GM21528 (cell line): Measurements from ENCODE around the gene SETD1A.
A peak's percentile ranks its signal among the peaks of the same experiment; 100 is the strongest.

Experiments
- ATAC-seq: cut with Tn5 transposase; IDR thresholded peaks from one replicate; pipeline ENCODE4 v1.9.1; 2021; ENCODE audit warnings: mild to moderate bottlenecking, moderate library complexity; ENCODE audit not compliant: unreplicated experiment, low FRiP score

Gene SETD1A

GRCh38 chr16:30957456-30958174 is at the start of gene SETD1A:
Gene SETD1A, plus strand, starts transcription at chr16:30957754. Its CDS starts 978 bp downstream, at chr16:30958732.
- peak; percentile 68 for ATAC-seq

- ATAC-seq = no peak
These were observed 47.0 kb upstream of the SETD1A start for GRCh38 chr16:30910427-30911029.

- no peak for ATAC-seq
These were observed 44.7 kb upstream of the SETD1A start for GRCh38 chr16:30912794-30913412.

- ATAC-seq = no peak
These were observed 42.7 kb upstream of the SETD1A start for GRCh38 chr16:30914830-30915229.

DNA sequence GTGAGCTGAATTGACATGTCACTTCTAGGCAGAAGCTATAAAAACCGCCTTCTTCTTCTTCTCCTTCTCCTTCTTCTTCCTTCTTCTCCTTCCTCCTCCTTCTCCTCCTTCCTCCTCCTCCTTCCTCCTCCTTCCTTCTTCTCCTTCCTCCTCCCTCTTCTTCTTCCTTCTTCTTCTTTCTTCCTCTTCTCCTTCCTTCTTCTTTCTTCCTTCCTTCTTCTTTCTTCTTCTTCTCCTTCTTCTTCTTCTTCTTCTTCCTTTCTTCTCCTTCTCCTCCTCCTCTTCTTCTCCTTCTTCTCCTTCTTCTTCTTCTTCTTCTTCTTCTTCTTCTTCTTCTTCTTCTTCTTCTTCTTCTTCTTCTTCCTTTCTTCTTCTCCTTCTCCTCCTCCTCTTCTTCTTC is 38.9 kb upstream of the SETD1A start:
- no peak for ATAC-seq

DNA sequence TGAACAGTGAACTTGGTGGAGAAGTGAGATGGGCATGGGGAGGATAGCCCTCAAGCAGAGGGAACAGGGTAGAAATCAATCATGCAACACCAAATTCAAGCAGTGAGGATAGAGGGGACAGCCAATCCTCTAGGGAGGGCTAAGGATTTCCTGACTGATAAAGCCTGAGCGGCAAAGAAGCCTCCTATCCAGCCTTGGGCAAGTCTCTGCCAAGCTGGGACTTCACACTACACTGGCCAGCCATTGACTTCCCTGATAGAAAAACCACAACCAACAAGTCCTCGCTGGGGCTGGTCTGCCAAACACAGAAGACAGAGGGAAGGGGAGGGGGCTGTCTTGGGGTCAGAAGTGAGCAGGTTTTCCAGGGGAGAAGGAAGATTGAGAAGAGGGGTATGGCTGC is 36.7 kb upstream of the SETD1A start:
- no peak for ATAC-seq

GRCh38 chr16:30921459-30921747 is 36.2 kb upstream of the SETD1A start:
- no peak for ATAC-seq

- ATAC-seq = no peak
These were observed 35.7 kb upstream of the SETD1A start for GRCh38 chr16:30921748-30922419.

DNA sequence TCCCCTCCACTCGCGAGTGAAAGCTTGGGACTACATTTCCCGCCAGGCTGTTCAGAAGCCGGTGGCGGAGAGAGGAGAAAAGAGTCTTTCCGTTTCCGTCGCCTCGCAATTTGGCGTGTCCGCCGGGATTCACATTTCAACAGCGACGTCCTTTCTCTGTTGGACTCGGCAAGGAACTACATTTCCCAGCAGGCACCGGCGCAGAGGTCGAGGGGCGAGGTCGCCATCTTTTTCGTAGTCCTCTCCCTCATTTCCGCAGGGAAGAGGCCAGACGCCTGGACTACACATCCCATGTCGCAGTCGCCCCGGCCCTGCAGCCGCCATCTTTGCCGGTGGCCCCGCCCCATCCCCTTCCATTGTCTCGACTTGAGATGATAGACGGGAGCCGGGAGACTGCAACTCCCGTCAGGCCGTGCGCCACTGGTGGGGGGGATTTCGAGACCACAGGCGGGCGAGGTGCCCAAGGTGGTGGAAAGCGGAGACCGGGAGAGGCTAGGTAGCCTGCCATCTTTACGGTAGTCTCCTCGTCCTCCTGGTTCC is 35.1 kb upstream of the SETD1A start:
- ATAC-seq = peak; percentile 78

DNA sequence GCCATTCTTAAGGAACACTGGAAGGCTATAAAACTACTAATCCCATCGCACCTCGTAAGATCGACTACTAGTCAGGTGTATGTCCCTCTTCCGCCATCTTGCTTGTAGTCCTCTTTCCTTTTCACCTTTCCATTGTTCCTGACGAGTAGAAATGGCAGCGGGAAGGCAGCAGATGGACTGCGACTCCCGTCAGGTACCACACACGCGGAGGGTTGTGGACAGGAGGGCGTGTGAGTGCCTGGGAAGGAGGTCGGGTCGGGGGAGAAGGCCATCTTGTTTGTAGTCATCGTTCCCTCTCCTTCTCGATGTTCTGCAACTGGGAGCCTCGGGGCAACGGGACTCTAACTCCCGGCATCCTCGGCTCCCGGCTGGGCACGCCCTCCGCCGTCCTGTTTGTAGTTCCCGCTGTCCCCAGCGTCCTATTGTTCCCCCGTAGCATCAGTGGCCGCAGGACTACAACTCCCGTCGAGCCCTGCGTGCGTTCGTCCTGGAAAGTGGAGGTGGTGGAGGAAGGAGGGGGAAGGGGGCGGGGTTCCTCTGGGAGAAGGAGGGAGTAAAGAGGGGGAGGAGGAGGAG is 34.5 kb upstream of the SETD1A start:
- peak; percentile 53 for ATAC-seq

GRCh38 chr16:30923554-30924075 is 33.9 kb upstream of the SETD1A start, which contains the start of gene FBXL19:
Gene FBXL19, plus strand, starts transcription at chr16:30923572. Its CDS starts 2,183 bp downstream, at chr16:30925755.
- ATAC-seq = no peak

GRCh38 chr16:30924076-30924912 is 33.3 kb upstream of the SETD1A start:
- no peak for ATAC-seq

- no peak for ATAC-seq
These were observed 32.5 kb upstream of the SETD1A start for GRCh38 chr16:30924913-30925631.

- no peak for ATAC-seq
These were observed 31.9 kb upstream of the SETD1A start for GRCh38 chr16:30925632-30925987.

- ATAC-seq = no peak
These were observed 31.4 kb upstream of the SETD1A start for GRCh38 chr16:30925995-30926811.

DNA sequence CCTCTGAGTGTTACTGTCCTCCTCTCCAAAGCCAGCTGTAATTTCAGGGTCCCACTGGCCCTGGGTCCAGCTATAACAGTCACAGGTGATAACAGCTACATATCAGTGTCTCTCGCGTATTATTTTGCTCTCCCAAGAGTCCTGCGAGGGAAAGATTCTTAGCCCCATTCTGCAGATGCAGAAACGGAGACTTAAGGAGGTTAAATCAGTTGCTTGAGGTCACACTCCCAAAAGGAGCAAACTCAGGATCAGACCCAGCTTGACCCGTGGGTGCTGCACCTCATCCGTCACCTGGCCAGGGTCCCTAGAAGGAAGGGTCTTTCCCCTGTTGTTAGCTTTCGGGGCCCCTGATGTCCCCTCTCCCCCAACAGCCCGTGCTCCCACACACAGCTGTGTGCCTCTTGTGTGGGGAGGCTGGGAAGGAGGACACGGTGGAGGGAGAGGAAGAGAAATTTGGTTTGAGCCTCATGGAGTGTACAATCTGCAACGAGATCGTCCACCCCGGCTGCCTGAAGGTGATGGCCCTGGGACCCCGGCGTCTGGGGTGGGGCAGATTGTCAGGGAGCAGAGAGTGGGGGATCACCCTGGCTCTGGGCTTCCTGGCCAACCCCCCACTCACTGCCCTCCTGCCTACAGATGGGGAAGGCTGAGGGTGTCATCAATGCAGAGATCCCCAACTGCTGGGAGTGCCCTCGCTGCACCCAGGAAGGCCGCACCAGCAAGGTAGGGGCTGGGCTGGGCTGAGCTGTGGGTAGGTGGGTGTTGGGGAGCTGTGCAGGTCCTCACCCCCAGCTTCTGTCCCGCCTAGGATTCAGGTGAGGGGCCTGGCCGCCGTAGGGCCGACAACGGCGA is 30.4 kb upstream of the SETD1A start:
- no peak for ATAC-seq

- no peak for ATAC-seq
These were observed 29.7 kb upstream of the SETD1A start for GRCh38 chr16:30927789-30928378.
